RPMI8226 (cell line): Measurements from ENCODE around the gene COL2A1.

Source experiments
- DNase-seq: peaks from one replicate; pipeline ENCODE4 v3.0.0-alpha.2; 2015

The COL2A1 gene

DNA sequence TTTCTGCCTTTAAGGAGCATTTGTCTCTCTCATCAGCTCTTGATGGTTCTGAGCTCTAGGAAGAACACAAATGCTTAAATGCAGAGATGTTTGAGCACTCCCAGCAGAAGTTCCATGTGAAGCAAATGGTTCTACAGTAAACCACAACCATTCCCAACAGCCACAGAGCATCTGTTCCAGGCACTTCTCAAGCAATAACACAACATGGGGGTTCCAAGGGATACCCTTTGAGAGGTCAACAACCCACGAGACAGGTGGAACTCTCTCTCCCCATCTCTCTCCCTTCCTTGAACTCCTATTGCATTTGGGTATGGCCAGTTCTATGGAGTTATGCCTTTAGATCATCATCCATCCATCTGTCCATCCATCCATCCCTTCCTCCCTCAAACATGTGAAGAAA is 5.2 kb upstream of the COL2A1 start:
- no peak for DNase-seq

DNA sequence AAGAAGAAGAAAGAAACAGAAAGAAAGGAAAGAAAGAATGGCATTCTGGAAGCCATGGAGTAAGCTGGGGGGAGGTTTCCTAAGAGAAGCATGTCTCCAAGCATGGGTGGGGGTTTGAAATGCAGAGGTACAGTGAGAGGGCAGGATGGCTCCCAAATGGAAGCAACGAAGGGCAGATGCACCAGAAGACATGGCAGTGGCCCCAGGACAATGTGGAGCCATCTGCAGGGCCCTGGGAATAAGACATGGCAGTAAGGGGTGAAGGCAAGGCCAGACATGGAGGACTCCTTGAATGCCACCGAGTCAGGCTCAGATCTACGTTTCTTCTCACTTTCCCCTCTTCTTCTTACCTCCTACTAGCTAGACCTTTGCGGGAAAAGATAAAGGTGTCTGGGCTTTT is 4.7 kb upstream of the COL2A1 start:
- no peak for DNase-seq

DNA sequence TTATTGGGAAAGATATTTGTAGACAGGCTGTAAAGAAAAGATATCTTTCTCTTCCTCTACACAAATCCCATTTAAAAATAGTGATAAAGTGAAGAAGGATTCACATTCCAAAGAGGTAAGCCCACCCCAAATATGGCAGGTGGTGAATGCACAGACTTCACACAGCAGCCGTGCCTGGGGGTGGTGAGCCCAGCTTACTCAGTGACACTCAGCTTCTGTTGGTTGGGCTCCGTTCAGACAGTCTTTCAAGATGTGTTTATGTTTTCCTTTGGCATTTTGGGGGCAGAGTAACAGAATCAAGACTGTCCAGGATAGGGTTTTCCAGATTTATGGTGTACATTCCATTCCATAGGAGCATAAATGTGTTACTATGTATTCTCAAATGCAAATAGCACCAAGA is 4.1 kb upstream of the COL2A1 start:
- DNase-seq, result no peak

DNA sequence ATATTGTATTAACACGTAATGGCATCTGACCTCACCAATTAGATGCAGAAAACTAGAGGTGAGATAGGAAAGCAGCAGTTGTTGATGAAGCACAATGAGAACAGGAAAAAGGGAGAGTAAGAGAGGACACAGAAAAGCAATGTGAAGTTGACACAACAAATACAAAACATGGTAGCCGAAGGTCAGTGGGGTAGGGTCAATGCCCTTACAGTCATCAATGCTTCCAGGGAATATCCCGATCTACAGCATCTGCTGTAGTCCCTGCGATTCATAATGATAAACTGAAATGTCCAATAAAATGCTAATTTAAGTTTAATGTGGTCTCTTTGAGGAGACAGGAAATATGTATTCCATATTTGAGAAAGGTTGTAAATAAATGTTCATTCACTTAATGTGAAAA is 2.9 kb upstream of the COL2A1 start:
- no peak for DNase-seq

DNA sequence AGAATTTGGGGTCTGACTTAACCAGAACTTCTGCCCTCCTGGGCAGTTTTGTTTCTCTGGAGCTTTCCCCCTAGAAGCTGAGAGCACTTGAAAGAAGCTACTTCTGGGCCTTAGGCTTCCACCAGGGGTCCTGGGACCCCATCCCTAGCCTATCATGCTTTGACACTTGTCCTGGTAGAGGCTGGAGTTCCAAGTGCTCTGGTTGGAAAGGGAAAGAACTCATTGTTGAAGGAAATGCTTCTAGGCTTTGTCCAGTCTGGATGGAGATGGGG is 1.4 kb upstream of the COL2A1 start:
- no peak for DNase-seq

DNA sequence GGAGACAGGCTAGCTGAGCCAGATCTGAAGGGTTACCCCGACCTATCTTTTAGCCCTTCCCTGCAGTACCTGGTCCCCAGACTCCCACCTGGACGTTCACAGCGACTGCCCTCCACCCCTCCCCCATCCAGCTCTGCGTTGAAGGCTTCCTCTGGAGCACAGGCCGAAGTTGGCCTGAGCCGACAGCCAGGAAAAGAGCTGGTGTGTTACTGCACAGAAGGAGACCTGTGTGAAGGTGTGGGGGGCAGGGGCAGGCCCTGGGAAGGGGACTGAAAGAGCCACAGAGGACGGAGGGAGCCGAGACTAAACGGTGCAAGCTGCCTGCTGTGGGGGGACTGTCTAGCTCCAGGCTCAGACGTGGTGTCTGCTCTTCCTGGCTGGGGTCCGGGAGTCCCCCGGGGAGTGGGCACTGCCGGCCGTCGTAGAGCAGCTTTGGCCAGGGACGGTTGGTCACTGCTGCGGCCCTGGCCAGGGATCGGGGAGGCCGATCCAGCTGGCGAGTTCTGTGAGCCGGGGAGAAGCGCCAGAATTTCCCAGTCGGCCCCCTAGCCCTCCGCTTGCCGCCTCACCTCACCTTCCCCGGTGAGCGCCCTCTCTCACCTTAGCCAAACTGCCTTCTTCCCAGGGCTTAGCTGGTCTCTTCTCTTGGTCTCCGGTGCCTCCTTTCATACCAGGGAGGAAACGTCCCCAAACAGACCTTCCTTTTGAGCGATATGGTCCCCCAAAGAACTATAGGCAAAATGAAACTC is 899 bp upstream of the COL2A1 start:
- DNase-seq, result no peak

DNA sequence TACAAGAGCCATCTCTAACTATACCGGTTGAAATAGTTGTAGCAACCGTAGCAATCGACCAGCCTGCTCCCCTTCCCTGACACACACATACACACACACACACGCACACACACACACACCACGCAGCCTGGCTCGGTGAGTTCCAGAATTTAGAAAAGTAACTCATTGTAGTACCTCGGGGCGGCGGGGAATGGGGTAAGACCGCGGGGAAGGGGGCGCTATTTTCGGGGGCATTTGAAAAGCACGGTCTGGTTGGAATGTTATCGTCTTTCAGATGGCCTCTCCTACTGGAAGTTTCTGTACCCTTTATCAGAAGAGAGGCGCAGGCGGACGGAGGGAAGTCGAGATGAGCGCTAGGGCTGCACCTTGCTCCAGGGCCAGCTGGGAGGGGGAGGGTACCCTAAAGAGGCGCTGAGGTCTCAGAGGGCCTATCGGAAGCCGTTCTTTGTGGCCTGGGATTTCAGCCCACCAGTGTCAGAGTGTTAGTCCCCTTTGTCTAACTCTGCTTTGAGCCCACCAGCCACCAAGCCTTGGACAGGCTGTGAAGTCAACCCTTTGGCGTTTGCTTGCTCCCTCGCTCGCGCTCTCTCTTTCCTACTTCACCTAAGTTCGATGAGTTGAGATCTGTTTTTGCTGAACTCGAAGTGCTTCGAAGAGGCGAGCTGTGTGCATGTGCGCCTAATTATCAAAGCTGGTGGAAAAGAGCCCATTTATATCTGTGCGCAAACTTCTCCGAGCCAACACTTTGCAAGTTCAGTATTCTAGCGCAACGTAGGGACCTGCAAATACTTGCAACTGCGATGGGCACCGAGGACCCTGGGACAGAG is 837 bp downstream of the COL2A1 start:
- DNase-seq, result no peak

DNA sequence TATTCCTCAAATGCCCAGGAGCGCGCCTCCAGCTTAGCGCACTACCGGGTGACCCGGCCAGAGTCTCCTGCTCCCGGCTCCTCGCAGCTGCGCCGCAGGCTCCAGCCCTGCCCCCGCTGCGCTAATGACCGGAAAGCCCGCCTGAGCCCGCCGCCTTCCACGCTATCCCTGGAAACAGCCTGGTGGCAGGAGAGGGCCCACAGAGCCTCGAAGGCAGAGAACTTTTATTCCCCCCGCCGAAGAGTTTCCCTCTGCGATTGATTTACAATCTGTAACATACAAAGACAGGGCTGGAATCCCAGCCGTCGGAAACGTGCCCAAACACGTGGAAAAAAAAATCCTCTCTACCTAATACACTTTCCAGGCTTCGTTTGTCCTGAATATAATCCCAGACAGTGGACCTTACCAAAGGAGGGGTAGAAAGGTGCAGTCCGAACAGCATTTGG is 1.5 kb downstream of the COL2A1 start:
- no peak for DNase-seq

DNA sequence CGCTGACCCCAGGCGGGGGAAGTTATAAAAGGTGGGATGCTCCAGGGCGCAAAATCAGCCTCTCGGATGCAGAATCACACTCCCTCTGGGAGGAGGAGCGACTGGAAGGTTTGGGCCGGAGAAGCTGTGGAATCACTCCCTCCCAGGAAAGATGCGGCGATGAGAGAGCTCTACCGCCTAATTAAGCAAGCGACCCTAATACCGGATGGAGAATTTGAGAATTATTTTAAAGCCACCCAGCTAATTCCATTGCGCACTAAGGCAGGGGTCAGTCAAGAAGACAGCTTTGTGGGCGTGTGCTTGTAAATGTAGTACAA is 1.9 kb downstream of the COL2A1 start:
- DNase-seq, result no peak

DNA sequence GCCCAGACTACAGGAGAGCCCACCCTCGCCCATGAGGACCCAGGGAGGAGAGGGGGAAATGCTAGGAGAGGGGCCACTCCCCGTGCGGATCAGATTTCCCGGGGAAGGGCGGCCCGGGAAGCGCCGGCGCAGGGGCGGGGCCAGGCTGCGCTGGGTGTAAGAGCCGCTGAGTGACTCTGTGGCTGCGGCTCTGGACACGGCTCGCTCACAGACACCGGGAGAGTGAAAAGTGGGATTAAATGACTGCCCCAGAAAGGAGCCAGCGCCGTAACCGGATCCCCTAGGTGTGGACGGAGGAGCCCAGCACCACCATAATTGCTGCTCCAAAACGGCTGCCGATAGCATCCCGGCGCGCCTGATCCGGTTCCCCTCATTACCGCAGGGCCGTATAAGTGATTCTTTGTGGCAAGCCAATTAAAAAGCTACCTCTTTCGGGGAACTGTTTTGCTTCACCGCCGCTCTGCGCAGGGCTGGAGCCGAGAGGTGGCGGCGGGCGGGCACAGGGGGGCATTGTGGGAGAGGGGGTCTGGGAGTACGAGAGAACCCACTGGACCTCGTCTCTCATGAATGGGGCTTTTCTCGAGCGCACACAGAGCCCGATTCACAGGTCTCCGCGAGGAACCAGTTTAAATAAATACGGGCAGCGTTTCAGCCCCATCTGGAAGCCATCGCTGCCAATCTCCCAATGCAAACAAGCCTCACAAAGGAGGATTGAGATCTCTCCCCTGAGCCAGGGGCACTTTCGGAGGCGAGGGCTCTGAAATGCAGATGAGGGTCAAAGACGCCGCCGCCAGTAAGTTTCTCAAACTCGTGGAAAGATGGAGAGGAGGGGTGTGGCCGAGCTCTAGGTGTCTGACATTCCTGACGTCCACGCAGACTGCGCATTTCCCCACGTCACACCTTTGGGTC is 2.5 kb downstream of the COL2A1 start:
- DNase-seq, result no peak

DNA sequence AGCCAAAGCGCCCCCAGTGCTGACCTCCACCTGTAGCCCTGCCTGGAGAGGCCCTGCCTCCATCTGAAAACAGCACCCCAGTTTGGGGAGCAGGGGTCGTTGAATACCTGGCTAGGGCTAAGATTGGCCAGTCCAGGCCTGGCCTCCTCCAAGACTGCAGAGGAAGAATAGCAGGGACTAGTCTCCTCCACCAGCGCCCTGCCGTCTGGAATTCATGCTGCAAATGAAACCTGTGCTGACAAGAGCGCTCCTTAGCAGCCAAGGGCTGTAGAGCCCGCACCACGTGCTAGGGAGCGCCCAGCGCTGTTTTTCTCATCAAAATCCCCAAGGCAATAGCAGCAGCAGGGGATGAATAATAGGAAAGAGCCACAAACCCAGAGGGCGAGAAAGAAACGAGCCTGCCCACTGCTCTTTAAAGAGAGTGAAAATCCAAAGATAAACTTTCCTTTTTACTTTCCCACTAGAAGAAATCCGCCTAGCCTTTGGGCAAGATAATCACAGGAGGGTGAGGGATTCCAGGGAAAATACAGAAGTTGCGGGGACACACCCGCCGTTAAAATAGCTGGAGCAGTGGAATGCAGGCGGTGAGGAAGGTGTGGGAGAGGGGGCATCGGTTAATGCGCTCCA is 3.3 kb downstream of the COL2A1 start:
- peak; percentile 42 for DNase-seq

DNA sequence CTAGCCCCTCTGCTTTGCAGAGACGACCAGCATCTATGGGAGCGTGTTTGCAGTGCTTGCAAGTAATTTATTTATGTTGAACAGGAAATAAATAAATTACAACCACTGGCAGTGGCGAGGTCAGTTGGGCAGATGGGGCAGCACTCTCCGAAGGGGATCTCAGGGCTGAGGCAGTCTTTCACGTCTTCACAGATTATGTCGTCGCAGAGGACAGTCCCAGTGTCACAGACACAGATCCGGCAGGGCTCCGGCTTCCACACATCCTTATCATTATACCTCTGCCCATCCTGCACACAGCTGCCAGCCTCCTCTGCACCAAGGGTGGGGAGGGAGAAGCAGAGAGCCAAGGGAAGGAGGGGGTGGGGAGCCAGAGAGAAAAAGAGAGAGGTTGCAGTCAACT is 4.5 kb downstream of the COL2A1 start:
- DNase-seq, result no peak

DNA sequence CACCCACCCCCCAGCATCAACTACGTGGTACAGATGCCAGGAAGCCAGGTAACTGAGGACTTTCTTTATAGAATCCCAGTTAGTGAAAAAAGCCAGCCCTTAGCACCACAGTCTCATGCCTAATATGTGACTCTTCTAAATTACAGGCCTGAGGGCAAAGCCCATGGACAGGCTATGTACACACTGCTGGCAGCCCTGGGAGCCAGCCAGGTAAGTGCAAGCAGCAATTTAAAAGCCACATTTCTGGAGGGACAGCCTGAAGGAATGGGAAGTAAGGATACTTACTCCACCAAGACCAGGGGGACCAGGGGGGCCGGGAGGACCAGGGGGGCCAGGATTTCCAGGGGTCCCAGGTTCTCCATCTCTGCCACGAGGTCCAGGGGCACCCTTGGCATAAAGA is 7.0 kb downstream of the COL2A1 start:
- no peak for DNase-seq

DNA sequence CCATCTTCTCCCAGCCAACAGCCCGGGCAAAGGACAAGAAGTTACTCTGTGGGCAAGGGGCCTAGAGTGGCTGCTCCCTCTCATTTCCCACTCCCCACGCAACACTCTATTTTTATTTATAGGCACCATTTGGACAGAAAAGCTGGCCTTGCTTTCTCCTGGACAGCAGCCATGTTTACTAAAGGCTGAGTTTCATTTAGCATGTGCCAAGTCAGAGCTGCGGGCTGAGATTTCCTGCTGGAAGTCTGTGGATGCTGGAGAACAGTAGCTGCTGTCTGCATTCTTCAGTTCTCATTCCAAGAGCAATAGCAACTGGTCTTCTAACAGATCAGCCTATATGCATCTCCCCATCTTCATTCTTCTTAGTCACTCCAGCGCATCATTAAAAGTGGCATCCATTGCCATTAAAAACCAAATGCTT is 8.3 kb downstream of the COL2A1 start:
- no peak for DNase-seq

DNA sequence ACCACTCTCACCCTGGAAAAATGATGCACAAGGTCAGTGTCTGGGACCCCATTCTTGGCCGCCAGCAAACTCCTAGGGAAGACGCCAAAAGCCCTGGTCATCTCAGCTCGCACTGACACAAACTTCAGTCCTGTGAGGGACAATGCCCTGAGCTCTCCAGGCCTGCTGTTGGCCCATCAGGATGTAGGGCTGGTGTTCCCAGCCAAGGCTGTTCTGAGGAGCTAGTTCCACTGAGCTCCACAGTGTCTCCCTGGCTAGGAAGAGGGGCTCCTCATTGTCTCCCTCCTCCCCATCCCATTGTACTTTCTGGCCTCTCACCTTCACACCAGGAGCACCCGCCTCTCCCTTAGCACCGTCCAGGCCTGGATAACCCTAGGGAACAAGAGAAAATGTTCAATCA is 10.8 kb downstream of the COL2A1 start:
- no peak for DNase-seq

DNA sequence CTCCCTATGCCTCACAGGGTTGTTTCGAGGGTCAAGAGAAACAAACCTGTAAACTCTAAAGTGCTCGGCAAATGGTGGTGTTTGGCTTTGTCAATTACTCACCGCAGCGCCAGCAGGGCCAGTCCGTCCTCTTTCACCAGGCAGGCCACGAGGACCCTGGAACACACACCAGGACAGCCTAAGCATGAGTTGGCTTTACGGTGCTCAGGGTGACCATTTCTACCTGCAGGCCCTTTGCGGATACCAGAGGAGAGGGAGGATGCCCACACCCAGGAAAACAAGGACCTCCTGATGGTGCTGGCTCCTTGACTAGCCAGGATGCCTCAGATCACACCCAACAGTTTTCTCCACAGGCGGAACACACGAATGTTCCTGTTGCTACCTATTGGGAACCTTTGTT is 11.5 kb downstream of the COL2A1 start:
- no peak for DNase-seq

DNA sequence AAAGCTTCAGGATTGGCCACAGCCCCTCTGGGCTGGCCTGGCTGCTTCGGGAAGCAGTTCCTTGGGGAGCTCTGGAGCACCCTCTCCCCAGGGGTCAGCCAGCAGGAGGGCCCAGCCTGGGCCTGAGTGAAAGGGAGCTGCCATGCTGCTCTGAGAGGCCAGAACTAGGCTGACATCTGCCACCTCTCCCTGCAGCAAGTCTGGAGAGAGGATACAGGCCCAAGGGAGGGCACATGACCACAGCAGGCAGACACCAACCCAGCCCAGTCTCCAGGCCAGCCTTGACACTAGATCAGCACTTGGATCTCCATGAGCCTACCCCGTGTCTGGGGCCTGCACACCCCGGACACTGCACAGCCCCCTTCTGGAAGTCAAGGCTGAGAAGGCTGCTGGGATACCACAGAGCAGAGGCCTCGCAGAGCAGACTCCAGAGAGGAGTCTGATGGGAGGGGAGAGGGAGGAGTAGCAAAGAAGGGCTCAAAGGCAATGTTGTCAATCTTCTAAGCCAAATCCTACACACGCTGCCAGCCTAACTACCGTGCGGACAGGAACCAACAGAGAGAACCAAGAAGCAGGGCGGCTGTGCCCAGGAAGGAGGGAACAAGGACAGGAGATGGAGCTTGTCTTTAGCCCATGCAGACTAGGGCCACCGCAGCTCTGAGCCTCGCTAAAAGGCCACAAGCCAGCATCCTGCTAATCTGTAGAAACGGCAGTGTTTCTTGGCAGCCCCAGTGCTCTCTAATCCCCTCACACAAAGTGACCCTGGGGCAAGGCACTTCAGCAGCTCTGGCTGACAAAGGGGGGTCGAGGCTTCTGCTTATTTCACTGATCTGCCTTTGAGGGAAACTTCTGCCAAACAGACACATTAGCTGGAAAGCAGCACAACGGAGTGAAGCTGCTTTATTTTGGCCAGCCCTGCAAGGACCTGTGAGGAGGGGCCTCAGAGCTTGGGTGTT is 12.9 kb downstream of the COL2A1 start:
- no peak for DNase-seq

DNA sequence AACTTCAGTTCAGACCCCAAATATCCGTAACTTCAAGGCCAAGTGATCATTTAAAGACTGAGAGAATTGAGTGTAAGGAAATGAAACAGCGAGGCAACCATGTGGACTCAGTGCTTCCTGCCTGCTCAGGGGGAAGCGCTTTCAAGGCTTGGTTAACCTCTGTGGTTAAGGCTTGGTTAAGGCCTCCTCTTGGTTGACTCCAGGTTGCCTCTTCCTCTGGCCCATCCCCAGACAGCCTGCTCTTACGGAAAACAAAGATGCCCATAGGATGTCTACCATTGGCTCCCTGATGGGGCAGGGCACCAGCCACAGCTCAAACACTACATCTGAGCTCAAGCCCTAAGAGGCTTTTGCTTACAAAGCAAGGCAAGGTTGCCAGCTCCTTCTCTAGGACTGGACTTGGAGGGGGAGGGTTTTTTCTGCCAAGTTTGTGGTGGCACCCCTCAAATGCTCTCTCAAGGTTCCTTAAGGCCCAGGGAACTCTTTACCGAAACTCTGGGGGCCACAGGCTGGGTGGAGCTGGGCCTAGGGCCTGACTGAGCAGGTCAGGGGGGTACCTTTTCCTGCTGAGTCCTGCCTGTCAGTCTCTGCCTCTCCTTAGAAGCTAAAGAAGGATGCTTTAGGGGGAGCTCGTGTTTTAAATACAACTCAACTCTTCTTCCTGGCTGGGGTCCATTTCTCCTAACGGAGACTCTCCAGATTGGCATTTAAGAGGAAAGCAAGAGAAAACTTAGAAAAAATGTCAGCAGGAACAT is 13.7 kb downstream of the COL2A1 start:
- no peak for DNase-seq

DNA sequence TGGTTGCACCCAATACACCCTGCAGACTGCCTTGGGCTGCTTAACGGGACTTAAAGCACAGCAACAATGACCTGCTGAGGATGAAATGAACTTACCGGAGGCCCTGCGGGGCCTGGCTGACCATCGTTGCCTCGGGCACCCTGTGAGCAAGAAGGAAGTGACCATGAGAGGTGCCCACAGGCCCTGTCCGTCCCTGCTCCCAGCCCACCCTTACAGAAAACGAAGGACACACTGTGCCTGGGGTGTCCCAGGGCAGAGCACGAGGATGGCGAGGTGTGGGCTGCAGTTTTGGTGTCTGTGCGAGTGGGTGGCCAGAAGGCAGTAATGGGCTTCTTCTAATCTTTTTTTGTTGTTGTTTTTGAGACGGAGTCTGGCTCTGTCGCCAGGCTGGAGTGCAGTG is 14.6 kb downstream of the COL2A1 start:
- no peak for DNase-seq

DNA sequence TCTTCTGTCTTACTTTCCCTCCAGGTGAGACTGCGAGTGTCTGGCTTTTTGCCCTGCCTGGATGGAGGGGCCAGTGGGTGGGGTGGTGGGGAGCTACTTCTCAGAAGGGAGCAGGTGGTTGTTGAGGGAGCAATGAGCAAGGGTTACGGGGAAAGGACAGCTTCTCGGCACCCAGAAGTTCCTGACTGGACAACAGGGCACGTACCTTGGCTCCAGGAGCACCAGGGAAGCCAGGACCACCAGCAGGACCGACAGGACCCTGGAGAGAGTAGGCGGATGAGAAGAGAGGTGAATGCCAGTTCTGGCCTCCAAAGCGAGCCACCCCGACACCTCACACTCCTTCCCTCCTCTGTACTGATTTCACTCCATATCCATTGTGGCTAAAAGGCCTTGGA is 15.3 kb downstream of the COL2A1 start:
- DNase-seq, result no peak
